Activated CD4-positive, CD25-positive, alpha-beta regulatory T cell (primary cell): ENCODE results near the gene SLC31A1.
"Not testable (repeated sequence)": the region's sequence is repeated elsewhere in the genome, so short reads cannot be mapped to it uniquely, and the experiment has no call there.

Source experiments
- DNase-seq, 4 experiments: peaks; one replicate each; lab custom pipeline; 2025; lab: John Stamatoyannopoulos, UW

SLC31A1 gene

DNA sequence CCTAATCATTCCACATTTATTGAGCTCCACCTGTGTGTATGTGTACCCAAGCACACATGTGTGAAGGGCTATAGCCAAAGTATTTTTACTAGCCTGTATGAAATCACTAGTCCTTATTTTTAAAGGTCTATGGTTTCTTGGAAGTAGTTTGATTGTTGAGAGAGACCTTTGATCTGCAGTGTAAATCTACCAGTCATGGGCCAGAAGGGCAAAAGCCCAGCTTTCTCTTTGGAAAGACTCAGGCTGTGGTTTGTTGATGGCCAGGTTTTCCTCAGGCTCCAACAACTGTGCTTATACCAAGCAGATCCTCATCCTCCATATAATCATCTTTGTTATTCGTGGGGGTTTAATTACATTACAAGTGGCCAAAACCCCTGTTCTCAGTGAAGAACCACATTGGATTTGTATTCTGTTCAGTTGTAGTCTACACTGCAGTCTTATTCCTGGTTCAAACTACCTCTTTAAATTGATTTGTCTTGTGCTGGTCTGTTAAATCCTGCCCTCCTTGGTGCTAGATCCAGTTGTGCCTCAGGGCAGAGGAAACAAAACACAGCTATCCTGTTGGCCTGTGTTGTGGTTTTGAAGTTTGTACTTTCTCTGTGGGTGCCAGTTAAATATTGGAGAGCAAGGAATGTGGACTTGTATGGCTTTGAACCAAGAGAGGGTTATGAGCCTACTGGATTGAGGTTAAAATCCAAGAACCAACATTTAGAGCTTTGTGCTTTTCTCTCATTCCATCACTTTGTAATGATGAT, 40.8 kb downstream of the SLC31A1 start:
- DNase-seq, result no peak

DNA sequence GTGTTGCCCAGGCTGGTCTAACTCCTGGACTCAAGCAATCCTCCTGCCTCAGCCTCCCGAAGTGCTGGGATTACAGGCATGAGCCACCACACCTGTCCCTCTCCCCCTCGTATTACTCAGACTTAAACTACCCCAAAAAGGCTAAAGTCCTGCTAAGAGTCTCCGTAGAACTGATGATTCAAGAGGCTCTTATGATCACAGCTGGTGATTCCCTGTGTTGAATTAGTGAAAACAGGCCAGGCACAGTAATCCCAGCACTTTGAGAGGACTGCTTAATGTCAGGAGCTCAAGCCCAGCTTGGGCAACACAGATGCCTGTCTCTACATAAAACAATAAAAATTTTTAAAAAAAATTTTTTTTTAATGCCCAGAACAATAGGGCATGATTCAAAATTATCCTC, 44.8 kb downstream of the SLC31A1 start:
- DNase-seq, result no peak

DNA sequence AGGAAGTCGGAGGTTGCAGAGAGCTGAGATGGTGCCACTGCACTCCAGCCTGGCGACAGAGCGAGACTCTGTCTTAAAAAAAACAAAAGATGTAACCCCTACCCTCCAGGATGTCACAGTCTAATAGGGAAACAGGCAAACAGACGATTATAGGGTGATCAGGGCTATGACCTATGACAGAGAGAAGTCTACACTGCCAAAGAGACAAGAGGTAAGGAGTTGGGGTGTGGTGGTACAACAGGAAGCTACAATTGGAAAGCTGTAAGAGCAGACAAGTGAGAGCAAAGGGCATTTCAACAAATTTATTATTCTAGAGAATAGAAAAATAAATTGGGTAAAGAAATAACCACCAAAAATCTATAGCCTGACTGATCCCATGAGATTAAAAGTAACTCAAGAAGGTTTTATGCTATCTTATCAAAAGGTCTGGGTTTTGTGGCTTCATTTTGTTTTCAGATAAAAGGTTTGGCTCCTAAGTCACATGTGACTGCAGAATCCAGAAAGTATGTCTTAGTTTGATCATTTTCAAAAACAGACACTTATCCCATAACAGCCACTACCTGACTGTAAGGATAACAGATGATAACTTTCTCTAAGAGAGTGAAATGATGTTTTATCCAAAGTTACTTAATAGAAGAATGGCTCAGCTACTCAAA, 46.7 kb downstream of the SLC31A1 start:
- DNase-seq, result no peak

DNA sequence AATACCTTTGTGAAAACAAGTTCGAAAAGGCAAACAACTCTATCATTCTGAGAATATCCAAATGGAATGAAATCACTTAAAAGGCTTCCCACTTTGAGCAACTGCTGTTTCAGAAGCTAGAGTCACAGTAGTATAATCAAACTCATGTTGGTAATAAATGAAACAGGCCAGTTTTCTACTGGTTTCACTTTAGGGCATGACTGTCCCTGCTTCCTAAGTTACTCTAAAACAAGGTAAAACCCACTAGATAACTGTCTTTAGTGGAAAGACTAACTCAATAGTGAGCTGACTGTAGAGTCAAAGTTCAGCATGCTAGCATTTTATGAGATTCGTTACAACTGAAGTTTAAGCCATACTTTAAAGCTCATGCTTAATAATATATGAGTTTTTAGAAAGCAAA, 48.0 kb downstream of the SLC31A1 start:
- no peak for DNase-seq

DNA sequence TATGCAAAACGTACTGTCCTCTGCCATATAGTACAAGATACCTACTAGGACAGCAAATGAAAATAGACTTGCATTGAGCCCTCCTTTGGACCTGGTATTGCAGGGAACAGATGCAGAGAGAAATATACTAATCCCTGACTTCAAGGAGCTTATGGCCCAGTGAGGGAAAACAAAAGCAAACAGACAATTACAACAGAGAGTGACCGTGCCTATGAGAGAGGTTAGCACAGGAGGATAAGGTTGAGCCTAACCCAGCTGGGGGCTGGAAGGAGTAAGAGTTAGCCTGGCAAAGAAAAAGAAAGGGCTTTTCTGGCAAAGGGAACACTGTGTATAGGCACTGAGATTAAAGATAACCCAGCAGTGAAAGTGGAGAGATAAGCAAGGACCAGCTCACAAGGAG, 48.5 kb downstream of the SLC31A1 start:
- no peak for DNase-seq

DNA sequence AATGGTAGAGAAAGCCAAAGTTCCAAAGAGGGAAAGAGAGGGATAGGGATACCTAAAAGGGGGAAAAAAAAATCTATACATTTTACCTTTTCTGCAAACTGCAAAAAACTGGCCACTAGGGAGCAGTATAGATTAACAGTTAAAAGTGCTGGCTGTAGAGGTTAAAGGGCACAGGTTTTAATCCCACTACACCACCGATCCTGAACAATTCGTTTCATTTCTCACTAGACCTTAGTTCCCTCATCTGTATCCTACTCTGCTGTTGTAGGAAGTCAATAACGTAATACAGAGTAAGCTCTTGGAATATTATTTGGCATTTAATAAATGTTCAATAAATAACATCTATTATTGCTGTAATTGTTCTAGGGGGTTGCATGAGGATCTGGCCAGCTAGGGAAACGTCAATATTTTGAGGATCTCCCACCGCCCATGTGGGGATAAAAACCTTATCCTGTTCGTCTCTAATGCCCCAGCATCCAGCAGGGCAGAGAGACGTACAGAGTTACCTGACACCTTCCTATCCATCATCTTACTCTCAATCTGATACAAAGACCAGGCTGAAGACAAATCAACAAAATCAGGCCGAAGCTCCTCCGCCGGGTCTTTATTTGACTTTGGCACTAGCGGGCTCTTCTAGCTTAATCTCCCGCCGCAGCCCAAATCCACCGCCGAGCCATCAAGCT, 53.3 kb downstream of the SLC31A1 start:
- no peak for DNase-seq

DNA sequence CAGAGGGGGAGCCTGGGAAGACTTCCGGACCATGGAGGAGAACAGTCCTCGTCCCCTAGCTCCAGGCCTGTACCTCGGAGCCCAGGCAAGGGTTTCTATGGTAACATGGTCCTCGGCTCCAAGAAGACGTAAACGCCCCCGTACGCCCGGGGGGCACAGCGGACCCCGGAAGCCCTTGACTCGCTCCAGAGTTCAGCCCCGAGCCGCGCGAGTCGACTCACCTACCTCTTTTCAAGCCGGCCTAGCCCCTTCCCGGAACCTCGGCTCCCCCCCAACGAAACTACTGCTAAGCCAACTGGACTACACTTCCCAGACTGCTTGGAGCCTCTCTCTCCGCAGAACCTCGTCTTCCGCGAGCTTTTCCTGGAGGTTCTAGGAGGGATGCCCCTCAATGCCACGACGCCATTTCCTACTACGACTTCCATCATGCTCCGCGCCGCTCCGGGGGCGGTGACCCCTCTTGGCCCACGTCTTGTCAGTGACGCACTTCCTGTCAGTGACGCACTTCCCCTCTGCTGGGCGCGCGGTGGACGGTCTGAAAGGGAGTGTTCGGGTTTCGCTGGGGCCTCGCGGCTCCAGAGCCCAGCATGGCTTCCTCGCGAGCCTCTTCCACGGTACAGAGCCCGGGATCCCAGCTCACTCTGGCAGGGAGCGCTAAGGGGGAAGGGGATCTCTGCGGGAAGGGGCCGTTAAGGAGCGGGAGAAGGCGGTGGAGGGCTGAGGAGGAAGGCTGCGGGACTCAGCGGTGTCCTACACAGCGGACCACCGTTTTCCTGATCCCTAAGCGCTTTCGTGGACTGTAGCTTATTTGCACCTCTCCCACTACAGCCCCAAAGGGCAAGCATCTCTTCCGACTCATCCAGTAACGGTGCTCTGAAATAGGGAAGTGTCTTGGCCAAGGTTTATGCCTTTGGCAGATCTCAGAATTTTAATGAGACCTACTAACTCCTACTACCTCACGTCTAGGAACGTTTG, 54.1 kb downstream of the SLC31A1 start, which contains the start of the genes CDC26 and PRPF4:
TSS of gene CDC26 (minus strand) at position 416 of the 975 bp plus-strand sequence. CDS start 3,065 bp downstream, outside the sequence.
TSS of gene PRPF4 (plus strand) at position 502 of the 975 bp plus-strand sequence. CDS start at position 588, 86 bp downstream.
- DNase-seq, result peak; percentile 83 to 93 (median 88)

DNA sequence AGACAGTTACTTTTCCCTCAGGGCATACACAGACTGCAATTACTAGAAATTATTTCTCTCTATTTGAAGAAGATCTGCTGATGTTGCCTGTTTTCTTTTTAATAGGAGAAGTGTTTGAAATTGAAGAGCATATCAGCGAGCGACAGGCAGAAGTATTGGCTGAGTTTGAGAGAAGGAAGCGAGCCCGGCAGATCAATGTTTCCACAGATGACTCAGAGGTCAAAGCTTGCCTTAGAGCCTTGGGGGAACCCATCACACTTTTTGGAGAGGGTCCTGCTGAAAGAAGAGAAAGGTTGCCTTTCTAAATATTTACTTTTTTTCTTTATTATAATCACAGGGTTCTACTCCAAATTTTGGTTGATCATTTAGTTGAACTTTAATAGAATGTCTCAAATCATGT, 57.5 kb downstream of the SLC31A1 start:
- DNase-seq, result no peak

DNA sequence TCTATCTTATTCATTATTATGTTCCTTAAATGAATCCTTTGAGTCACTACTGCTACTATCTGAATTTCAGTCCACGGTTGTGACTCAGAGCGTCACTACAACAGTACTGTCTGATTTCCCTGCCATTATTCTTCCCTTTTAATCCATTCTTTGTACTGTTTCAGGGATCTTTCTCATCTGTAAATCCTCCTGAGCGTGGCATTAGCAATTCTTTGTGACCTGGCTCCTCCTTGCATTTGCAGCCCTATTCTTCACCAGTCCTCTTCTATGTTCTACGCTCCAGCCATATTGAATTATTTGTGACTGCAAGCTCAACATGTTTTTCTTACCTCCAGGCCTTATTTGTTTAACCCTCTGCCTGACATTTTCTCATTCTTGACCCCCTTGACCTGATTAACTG, 60.0 kb downstream of the SLC31A1 start:
- no peak for DNase-seq

DNA sequence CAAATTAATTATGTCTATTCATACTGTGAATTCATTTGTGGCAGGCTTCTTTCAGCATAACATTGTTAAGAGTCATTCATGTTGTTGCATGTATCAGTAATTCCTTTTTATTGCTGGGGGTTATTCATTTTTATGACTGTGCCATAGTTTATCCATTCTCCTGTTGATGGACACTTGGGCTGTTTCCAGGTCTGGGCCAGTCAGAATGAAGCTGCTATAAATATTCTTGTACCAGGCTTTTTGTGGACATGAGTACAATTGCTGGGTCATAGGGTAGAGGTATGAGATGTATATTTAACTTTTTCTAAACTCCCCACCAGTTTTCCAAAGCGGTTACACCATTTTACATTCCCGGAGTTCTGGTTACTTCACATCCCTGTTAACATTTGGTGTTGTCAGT, 67.7 kb downstream of the SLC31A1 start:
- DNase-seq, result no peak

DNA sequence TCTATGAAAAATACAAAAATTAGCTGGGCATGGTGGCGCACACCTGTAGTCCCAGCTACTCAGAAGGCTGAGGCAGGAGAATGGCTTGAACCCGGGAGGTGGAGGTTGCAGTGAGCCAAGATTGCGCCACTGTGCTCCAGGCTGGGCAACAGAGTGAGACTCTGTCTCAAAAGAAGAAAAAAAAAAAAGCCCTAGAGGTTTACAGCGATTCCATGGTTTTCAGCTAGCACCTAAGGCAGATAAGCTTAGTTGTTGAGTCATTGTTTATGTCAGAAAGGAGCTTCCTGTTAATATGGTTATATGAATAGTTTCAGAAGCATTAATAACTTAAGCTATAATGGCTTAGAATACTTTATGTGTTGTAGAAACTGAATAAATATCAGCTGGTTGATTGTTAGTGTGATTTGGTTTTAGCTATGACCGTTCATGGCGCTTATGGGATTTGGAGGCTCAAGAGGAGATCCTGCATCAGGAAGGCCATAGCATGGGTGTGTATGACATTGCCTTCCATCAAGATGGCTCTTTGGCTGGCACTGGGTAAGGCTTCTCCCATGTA, 68.8 kb downstream of the SLC31A1 start:
- no peak for DNase-seq

DNA sequence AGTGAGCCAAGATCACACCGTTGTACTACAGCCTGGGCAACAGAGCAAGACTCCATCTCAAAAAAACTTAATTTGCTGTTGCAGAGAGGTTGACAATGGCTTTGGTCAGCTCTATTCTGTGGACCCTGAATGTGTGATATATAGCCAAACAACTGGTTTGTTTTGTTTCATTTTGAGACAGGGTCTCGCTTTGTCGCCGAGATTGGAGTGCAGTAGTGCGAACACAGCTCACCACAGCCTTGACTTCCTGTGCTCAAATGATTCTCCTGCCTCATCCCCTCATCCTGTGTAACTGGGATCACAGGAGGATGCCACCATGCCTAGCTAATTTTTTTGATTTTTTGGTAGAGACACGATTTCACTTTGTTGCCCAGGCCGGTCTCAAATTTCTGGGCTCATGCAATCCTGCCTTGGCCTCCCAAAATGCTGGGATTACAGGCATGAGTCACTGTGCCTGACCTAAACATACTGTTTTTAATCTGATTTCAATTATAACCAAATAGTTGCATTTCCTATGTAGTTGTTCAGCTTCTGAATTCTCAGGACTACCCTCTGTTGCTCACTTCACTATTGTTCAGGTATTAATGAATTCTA, 72.0 kb downstream of the SLC31A1 start:
- no peak for DNase-seq

DNA sequence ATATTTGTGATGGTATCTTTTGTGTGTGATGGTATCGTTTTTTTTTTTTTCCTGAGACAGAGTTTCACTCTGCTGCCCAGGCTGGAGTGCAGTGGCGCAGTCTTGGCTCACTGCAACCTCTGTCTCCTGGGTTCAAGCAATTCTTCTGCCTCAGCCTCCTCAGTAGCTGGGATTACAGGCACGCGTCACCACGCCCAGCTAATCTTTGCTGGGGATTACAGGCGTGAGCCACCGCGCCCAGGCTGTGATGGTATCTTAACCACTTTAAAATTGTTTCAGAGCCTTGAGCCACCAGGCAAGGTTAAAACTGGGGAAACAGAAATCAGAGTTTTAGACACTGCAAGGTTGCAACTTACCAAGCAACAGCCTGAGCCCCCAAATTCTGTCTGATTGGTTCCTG, 74.9 kb downstream of the SLC31A1 start:
- DNase-seq, result not testable (repeated sequence)

DNA sequence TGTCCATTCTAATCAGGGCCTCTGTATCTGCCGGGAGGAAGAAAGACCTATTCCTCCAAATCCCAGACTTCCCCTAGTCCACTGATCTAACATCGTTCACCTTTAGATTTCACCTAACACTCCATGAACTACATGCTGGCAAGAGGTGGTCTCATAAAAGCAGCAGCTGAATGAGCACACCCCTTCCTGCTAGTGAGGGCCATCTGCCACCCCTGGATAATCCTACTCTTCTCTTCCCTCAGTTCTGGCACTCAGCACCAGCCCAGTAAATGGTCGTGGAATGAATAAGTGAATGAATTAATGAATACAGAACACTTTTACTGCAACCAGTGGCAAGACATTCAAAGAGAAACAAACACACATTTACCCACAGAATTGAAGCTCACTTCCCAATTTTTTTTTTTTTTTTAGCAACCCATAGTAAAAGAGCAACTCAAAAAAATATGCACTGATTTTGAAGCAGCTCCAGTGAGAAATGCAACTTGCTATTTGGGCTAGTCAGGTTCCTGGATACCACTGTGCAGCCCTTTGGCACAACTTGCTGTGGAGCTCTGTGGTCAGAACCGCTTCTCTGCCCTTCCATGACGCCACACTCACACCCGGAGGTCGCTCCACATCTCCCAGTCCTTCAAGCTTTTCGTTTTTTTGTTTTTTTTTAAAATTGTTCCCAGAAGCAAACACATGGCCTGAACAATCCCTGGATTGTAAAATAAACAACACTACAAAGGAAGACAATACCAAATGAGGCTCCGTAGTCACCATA, 75.6 kb downstream of the SLC31A1 start:
- DNase-seq, result no peak

DNA sequence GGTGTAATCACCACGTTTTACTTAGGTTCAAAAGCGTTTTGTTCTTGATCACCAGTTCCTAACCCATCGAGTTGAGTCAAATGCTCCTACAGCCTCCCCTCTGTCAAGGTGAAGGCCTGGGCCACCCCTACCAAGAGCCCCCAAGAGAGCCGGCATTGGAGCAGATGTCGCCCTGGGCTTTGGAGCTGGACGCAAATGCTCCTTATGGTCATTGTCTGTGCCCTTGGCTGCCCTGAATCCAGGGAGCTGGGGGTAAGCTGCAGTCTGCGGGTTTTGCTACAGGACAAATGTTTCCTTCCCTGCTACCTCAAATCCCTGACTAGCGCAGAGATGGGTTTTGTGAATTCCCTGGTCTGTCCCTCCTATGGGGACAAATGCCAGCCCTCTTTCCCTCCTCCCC, 77.0 kb downstream of the SLC31A1 start:
- no peak for DNase-seq

DNA sequence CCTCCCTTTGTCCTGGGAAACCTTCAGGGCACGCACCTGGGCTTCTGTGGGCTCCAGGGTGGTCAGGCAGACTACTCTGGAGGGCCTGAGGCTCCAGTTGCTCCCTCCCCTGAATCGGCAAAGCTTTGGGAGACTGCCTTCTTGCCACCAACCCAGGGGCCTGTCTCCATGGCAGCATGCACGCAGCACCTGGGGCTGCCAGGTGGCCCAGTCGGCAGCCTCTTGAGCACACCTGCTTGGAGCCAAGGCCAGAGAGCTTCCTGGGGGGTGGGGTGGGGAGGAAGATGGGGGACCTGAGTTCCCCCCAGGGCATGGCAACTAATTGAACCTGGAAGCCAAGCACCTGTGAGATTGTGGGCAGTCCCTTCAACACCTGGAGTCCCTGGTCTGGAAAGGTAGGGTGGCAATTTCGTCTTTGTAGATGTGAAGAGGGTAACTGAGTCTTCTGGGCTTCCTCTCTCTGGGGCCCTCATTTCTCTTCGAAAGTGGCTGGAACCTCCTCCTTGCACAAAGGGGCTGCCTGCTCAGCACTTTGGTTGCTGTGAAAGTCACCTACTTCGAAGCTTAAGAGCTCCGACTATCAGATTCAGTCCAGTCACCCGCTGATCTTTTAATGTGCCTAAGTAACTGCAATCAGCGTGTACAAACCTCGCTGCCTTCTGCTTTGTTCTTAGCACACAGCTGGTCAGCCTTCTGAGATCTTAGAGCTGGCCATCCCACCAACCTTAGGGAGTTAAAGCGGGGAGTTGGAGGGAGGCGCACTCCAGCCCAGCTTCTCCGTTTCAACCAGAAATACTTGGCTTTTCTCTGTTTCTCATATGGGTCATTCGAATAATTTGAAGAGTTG, 77.8 kb downstream of the SLC31A1 start:
- DNase-seq, result no peak

DNA sequence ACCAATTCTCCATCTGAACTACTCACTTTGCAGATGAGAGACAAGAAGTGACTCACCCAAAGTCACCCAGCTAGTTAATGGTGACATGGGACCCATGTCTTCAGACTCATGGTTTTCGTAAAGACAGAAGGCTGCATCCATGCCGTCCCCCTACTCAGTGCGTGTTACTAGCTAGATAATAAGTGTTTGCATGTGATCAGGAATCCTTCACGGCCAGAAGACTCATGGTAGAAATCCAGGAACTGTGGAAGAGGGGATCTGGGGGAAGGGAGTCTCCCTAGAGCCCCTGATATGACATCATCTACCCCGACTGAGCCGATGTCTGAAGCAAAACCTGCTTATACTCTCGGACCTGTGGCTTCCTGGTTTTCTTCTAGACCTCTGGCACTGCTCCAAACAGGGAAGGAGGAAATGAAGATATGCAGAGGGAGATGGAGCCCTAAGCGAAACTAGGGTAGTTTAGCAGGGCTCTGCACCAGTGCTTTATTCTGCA, 78.5 kb downstream of the SLC31A1 start:
- DNase-seq, result no peak

DNA sequence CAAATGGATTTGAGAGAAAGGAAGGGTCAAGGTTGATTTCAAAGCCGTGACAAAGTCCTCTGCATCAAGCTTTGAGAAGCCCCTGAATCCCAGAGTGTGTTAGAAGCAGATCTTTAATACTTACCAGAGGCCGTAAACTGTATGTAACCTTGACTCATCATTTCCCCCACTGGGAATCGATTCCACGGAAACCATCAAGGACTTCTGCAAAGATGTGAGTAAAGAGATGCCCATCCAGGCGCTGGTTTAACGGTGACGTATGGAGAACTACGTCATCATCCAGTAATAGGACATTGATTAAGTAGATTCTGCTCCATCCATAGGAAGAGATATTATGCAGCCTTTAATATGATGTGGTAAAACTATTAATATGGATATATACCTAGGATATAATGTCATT, 80.2 kb downstream of the SLC31A1 start:
- DNase-seq, result no peak

DNA sequence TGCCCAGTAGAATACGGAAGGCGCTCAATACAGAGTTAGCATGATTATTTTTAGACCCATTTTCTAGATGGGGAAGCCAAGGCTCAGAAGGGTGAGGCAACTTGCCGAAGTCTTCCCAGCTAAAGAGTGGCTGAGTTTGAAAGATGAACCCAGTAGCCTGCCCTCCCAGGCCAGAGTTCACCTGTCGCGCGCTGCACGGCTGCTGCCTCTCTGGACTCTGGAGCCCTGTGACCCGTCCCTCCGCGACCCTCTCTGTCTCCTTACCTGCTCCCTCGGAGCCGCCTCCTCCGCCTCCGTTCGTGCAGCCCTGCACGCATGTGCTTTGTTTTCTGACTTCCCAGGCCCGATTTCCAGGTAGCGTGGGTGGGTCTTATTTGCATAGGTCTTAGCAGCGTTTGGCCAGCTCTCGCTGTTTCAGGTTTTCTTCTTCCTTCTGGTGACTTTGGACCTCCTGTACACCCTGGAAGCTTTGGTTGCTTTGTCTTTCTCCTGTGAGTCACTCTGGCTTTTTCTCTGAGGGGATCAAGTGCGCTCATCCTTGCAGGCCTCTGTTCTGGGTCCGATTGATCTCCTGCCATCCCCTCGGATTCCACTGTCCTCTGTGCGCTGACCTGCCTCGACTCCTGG, 81.6 kb downstream of the SLC31A1 start, which contains the start of gene RNF183:
TSS of gene RNF183 (minus strand) at position 585 of the 627 bp plus-strand sequence. CDS start 5,192 bp downstream, outside the sequence.
- DNase-seq, result no peak
